Measurements from ENCODE around the gene C7orf25. TPM values are rescaled to one million over a fixed set of nuclear protein-coding genes. Genes with fewer than 3 reads are reported as not detected.
"Not testable (repeated sequence)": the region's sequence is repeated elsewhere in the genome, so short reads cannot be mapped to it uniquely, and the experiment has no call there.

The C7orf25 gene
- polyA plus RNA-seq, 3 donors: 4.4 to 8.0 (median 6.2) TPM

DNA sequence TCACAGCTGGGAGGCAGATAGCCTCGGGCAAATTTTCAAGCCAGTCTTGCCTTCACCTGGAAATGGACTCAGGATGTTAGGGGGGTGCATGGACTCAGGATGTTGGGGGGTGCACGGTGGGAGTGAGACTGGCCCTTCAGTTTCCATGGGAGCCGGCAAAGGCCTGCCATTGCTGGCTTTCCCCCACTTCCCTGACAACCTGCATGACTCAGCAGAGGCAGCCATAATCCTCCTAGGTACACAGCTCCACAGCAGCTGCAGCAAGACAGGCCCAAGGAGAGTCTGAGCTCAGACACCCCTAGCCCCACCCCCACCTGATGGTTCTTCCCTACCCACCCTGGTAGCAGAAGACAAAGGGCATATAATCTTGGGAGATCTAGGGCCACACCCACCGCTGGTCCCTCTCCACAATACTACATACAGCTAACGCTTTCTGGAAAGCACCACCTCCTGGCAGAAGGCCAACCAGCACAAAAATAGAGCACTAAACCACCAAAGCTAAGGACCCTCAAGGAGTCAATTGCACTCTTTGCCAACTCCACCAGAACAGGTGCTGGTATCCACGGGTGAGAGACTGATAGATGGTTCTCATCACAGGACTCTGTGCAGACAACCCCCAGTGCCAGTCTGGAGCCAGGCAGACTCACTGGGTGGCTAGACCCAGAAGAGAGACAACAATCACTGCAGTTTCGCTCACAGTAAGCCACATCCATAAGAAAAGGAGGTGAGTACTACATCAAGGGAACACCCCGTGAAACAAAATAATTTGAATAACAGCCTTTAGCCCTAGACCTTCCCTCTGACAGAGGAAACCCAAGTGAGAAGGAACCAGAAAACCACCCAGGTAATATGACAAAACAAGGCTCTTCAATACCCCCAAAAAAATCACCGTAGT lies 18.3 kb downstream of the C7orf25 start:
- DNase-seq (ENCODE audit: extremely low read depth in 1 of 11, low read depth in 9 of 11, low spot score in 4 of 11): no peak

DNA sequence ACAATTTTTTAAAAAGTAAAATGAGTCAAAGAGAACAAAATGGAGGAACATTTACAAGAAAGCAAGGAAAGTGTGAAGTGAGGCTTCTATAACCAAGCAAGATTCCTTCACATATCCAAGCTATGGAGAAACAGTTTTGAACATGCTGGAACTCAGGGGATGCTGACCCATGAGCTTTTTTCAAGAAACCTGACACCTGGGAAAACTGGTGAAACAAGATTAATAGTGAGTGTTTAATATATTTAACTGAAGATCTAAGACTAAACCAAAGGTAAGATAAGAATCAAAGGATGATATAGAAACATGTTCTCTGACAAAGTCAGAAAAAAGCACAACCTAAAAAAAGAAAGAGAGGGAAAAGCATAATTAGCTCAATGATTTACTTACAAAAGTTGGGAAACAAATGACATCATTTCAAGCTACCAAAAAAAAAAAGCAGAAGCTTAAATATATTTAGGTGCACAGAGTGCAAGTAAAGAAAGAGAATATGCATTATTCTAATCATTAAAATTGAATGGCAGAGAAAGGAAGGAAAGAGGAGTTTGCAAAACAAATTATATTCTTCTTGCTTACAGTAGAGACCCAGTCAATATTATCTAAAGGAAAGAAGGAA lies 24.9 kb downstream of the C7orf25 start:
- DNase-seq (ENCODE audit: extremely low read depth in 1 of 11, low read depth in 9 of 11, low spot score in 4 of 11): no peak

DNA sequence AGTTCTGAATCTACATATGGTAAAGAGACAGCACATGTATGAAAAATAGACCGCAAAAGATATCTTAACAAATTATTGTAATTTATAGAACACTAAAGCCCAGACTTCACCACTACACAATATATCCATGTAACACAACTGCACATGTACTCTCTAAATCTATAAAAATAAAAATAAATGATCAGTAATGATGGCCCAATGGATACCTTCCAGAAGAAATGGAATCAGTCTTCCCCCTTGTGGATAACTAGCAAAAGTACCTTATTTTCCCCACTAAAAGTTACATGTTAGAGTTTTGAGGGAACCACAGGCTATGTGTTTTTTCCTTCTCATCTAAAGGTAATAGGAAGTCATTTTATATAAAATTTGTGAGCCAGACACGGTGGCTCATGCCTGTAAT lies 25.7 kb downstream of the C7orf25 start:
- DNase-seq (ENCODE audit: extremely low read depth in 1 of 11, low read depth in 9 of 11, low spot score in 4 of 11): no peak

DNA sequence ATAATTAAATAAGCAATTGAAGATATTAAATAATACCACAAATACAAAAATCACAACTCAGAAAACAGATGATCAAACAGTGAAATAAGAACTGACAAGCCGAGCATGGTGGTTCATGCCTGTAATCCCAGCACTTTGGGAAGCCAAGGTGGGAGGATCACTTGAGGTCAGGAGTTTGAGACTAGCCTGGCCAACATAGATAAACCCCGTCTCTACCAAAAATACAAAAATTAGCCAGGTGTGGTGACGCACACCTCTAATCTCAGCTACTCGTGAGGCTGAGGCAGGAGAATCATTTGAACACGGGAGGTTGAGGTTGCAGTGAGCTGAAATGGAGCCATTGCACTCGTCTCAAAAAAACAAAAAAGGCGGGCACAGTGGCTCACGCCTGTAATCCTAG lies 26.7 kb downstream of the C7orf25 start:
- DNase-seq (ENCODE audit: extremely low read depth in 1 of 11, low read depth in 9 of 11, low spot score in 4 of 11): not testable (repeated sequence)

DNA sequence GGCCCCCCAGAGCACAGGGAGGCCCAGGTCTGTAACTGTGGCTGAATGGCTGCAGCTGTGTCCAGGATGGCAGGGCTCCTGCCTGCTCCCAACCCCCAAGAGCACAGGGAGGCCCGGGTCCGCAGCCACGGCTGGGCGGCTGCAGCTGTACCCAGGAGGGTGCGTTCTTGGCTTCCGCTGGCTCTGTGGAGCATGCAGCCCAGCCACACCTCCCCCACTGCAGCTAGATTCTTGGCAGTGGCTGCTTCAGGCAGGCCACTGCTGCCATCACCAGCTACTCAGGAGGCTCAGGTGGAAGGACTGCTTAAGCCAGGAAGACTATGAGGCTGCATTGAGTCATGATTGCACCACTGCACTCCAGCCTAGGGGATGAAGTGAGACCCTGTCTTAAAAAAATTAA lies 27.9 kb downstream of the C7orf25 start:
- peak in 8 of 11 donors; percentile 38 to 76 (median 61) for DNase-seq (ENCODE audit: extremely low read depth in 1 of 11, low read depth in 9 of 11, low spot score in 4 of 11)

DNA sequence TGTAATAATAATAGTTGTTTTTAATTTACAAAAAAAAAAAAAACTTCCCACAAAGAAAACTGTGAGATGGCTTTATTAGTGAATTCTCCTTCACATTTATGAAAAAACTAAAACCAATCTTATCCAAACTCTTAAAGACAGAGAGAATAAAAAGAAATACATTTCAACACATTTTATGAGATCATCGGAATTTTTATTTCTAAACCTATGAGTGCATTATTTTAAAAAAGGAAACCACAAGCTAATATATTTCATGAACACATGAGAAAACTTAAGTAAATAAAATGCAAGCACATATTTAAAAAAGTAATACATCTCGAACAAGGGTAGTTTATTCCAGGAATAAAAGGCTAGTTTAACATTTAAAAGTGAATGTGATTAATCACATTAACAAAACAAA lies 31.5 kb downstream of the C7orf25 start:
- DNase-seq (ENCODE audit: extremely low read depth in 1 of 11, low read depth in 9 of 11, low spot score in 4 of 11): no peak

DNA sequence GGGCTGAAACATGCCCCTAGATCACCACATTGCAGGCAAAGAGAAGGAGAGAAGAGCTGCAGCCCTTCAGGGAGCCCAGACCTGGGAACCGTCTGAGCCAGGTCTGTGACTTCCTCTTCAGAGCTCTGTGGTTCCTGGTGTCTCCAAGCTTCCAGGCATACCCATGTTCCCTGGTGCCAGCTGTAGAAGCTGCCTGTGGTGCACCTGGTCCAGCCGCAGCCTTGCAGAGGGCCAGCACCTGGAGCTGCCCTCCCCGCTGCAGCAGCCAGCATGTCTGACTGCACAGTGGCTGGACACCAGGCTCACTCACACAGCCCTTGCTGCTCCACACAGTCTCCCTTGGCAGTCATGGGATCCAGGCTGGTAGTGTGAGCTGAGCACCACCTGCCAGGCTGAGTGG lies 33.6 kb downstream of the C7orf25 start:
- DNase-seq (ENCODE audit: extremely low read depth in 1 of 11, low read depth in 9 of 11, low spot score in 4 of 11): no peak

DNA sequence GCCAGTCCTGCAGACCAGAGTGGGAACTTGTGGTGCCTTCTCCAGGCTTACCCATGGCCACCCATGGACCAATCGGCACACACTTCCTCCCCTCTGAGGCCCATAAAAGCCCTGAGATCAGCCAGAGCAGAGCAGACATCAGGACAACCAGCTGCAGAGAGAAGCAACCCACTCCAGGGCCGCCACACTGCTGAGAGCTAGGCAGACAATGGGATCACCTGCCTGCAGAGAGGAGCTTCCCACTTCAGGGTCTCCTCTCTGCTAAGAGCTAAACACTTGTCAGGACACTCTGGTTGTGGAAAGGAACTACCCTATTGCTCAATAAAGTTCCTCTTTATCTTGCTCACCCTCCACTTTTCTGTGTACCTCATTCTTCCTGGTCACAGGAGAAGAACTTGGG lies 34.0 kb downstream of the C7orf25 start:
- DNase-seq (ENCODE audit: extremely low read depth in 1 of 11, low read depth in 9 of 11, low spot score in 4 of 11): no peak

DNA sequence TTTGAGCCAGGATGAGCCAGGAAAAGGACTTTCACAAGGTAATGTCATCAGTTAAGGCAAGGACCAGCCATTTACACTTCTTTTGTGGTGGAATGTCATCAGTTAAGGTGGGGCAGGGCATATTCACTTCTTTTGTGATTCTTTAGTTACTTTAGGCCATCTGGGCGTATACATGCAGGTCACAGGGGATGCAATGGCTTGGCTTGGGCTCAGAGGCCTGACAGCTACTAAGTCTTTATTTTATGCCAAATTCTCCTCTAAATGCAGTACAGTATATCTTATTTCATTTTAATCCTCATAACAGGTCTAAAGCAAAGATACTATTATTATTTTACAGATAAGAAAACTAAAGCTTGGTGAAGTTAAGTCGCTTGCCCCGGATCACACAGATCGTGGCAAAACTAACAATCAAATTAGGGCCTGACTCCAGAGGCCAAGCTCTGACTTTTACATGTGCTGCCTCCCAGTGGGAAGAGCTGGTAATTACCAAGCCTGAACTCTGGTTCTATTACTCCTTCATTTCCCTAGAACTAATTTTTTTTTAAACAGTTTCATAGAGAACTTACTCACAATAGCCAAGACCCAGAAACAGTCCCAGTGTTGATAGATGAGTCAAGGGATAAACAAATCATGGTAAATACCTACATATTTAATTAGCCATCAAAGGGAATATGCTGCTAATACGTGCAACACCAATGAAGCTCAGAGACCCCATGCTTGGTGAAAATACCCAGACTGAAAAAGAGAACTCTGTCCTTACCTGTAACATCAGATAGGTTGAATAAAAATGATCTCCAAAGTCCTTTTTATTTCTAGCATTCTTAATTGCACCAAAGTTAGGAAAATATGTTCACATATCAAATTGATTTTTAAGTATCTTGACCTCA lies 35.4 kb downstream of the C7orf25 start:
- peak in 1 of 11 donors; percentile 54 for DNase-seq (ENCODE audit: extremely low read depth in 1 of 11, low read depth in 9 of 11, low spot score in 4 of 11)

DNA sequence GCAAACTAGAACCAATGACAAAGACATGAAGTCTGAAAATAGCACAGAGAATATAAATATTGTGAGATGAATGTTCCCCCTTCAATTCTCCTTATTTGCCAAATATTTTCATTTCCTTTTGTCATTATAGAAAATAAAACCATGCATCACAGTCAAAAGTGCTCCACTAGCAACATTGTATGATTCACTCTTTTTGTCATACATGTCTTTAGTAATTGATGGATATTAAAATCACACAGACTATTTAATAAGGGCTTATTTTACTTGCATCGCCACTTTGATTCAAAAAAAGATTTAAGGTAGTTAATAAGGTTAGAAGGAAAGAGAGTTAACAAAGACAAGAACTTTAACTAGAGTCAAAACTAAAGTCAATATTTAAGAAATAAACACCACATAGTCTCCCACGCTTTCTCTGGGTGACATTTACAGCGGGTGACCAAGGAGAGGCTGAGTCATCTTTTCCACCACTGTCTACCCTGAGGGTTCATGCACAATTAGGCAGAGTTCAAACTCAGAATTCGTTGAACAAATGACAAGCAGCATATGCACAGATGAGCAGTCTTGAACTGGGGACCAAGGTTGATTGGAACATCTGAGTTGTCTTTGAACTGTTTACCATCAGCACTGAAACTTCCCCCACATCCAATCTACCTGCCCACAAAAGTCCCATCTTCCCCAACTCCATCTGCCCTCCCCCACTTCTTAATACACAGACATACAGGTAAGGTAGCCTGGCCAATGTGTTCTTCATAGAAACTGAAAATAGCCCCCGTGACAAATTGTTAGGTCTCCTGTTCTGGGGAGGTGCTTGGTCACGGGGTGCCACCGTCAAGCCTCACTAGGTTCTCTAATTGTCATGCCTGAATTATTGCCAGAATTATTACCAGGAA lies 42.5 kb downstream of the C7orf25 start:
- no peak for DNase-seq (ENCODE audit: extremely low read depth in 1 of 11, low read depth in 9 of 11, low spot score in 4 of 11)

DNA sequence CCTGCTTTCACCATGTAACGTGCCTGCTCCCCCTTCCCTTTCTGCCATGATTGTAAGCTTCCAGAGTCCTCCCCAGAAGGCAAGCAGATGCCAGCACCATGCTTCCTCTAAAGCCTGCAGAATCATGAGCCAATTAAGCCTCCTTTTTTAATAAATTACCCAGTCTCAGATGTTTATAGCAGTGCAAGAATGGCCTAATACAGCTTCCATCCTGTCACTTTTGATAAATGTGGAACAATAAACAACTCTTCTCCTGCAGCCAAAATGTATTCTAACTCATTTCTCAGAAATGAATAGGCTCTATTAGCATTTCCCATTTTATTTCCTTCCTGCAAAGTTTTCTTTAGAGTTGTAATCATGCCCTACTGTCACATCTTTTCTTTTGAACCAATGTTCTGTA lies 43.4 kb downstream of the C7orf25 start:
- DNase-seq (ENCODE audit: extremely low read depth in 1 of 11, low read depth in 9 of 11, low spot score in 4 of 11): no peak

Other genes with a start within 250 kb of the C7orf25 start
- 100 to 1,000 TPM; 254 to 335 (median 280) TPM for gene PSMA2, start 20.1 kb upstream of the C7orf25 start, polyA plus RNA-seq (ENCODE audit: insufficient read length in 3 of 3)
- 100 to 1,000 TPM in 1 of 3 donors, 10 to 100 TPM in 2; 91.2 to 118 (median 97.0) TPM for gene MRPL32, start 20.3 kb upstream of the C7orf25 start, polyA plus RNA-seq (ENCODE audit: insufficient read length in 3 of 3)
- gene HECW1, start 200.6 kb upstream of the C7orf25 start, polyA plus RNA-seq (ENCODE audit: insufficient read length in 3 of 3): 1 to 10 TPM; 6.6 to 7.0 (median 6.7) TPM

Data from renal cortex interstitium (tissue), 11 donors.